ENCODE data around the gene PRM1. TPM values are rescaled to one million over a fixed set of nuclear protein-coding genes. Genes with fewer than 3 reads are reported as not detected.

Gene PRM1
- total RNA-seq, 1 donor from 2014 or later: not detected

DNA sequence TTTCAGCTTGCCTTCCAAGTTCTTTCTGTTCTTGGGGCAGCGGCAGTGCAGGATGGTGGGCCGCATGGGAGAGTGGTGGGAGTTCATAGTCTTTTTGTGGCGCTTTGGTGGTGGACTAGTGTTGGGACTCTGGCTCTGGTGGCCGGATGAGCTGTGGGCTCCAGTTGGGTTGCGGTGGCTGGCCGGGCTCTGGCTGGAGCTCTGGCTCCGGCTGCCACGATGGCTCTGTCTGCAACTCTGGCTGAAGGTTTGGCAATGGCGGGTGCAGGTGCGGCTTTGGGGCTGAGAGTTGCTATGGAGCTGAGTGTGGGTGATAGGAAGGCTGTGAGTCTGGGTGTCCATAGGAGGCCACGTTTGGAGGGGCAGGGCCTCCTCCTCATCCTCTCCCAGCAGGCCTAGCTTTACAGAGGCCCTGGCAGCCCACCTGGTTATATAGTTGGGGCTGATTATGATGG lies 12.2 kb downstream of the PRM1 start, which contains the start of gene TNP2:
TNP2 (minus strand) TSS at position 405 of the 455 bp plus-strand sequence; CDS start at position 342, 63 bp downstream.
- DNase-seq: no peak
- H3K4me1 ChIP-seq: no peaks in the 10 kb centered on the region
- no peak within 1 kb of the TSS for H3K4me3 ChIP-seq
- intact Hi-C loops (cut with micrococcal nuclease): no loop called here
- H3K27ac ChIP-seq (replicated peaks): no peak within 1 kb of the TSS
- H3K9me3 ChIP-seq (replicated peaks): no peaks in the 10 kb centered on the region
- no peaks in the 10 kb centered on the region for H3K36me3 ChIP-seq
- H3K27me3 ChIP-seq (ENCODE audit: low read depth): no peaks in the 10 kb centered on the region
- no peak for TF ChIP-seq CTCF (IDR thresholded peaks at IDR 0.05; ENCODE audit: borderline replicate concordance)

DNA sequence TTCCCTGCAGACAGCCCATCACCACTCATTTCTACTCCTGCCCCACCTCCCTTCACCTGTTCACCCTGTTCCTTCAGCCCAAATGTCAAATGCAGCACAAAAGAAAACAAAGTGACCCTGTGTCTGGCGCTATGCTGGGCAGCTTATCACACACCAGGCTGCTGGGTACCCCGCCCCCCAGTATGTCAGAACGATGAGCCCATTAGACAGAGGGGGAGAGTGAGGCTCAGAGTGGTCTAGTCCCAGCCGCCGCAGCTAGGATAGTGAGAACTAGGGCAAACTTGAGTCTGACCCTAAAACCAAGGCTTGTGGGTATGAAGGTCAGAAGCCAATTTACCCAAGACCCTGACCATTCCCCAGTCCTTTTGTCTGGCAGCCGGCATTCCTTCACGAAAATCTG lies 16.0 kb downstream of the PRM1 start:
- TF ChIP-seq CTCF (IDR thresholded peaks at IDR 0.05; ENCODE audit: borderline replicate concordance): no peak
- no peaks in the 10 kb centered on the region for H3K4me1 ChIP-seq
- intact Hi-C loops (cut with micrococcal nuclease): no loop called here
- H3K4me3 ChIP-seq: no peak overlapping the region
- H3K27ac ChIP-seq (replicated peaks): peak overlapping the region; percentile 44
- no peaks in the 10 kb centered on the region for H3K9me3 ChIP-seq (replicated peaks)
- DNase-seq: no peak
- H3K36me3 ChIP-seq: no peaks in the 10 kb centered on the region
- no peaks in the 10 kb centered on the region for H3K27me3 ChIP-seq (ENCODE audit: low read depth)

GRCh38 chr16:11264155-11264832 lies 16.8 kb downstream of the PRM1 start:
- Histone ChIP-seq H3K27ac (replicated peaks) (no peak overlapping the region), H3K4me1 (peaks cover 4% of the 10 kb centered on the region), H3K9me3 (replicated peaks) (no peaks in the 10 kb centered on the region), H3K36me3 (no peaks in the 10 kb centered on the region), H3K27me3 (ENCODE audit: low read depth) (no peaks in the 10 kb centered on the region), H3K4me3 (no peak overlapping the region)
- TF ChIP-seq CTCF (IDR thresholded peaks at IDR 0.05; ENCODE audit: borderline replicate concordance): no peak
- no peak for DNase-seq
- intact Hi-C loops (cut with micrococcal nuclease): no loop called here

DNA sequence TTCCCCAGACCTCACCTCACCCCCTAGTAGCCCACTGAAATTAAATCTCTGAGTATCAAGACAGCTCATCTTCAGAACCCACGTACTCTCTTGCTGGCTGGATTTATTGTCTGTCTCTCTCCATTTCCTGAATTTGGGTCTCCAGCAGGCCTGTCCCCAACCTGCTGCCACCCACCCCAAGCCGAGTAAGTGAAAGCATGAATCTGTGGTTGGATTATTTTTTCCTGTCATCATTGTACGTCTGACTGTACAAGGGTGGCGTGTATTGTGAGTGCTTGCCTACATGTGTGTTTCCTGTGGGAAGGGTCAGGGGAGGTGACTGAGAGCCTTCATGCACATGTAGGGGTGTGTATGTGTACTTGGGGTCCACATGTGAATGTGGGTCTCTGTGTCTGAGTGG lies 17.4 kb downstream of the PRM1 start:
- Histone ChIP-seq H3K36me3 (no peaks in the 10 kb centered on the region), H3K9me3 (replicated peaks) (no peaks in the 10 kb centered on the region), H3K4me1 (peaks cover 9% of the 10 kb centered on the region), H3K27me3 (ENCODE audit: low read depth) (no peaks in the 10 kb centered on the region), H3K27ac (replicated peaks) (no peak overlapping the region), H3K4me3 (no peak overlapping the region)
- intact Hi-C loops (cut with micrococcal nuclease): no loop called here
- no peak for DNase-seq
- TF ChIP-seq CTCF (IDR thresholded peaks at IDR 0.05; ENCODE audit: borderline replicate concordance): no peak

DNA sequence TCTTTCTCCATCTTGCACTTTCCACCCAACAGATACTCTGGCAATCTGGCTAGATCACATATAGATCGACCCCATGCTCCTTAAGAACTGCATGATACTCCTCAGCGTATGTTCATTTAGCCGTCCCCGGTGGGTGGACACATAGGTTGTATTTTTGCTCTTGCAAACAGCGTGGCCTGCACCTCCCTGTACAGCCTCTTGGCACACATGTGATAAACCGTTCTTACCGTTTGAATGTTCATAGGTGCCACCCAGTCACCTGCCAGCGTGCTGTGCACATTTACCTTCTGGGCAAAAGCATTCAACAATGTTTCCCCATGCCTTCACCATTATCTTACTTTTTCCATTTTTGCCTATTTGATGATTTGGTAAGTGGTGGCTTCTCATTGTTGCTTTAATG lies 18.2 kb downstream of the PRM1 start:
- no peak for TF ChIP-seq CTCF (IDR thresholded peaks at IDR 0.05; ENCODE audit: borderline replicate concordance)
- intact Hi-C loops (cut with micrococcal nuclease): no loop called here

More for the DNA sequence above, 18.2 kb downstream of the PRM1 start:
- H3K9me3 ChIP-seq (replicated peaks): no peaks in the 10 kb centered on the region
- H3K4me3 ChIP-seq: no peak overlapping the region
- H3K27ac ChIP-seq (replicated peaks): no peak overlapping the region
- H3K27me3 ChIP-seq (ENCODE audit: low read depth): no peaks in the 10 kb centered on the region
- DNase-seq: no peak
- H3K36me3 ChIP-seq: no peaks in the 10 kb centered on the region
- peaks cover 17% of the 10 kb centered on the region for H3K4me1 ChIP-seq
